H1 (cell line): ENCODE results near the gene WBP11.

Source experiments
- CTCF ChIP-seq, 3 experiments: IDR thresholded peaks; 1 replicate in 2 of 3; 2 replicates in 1 of 3; pipeline versions ENCODE4 v1.5.1 to v1.6.1; 2011; ENCODE audit warnings: low read length in 3 of 3, mild to moderate bottlenecking in 3 of 3, inconsistent platforms in 2 of 3, low read depth in 1 of 3, moderate library complexity in 1 of 3; ENCODE audit not compliant: insufficient read depth in 1 of 3; ENCODE audit errors: control extremely low read depth in 1 of 3
- KDM5A ChIP-seq: fragments of 200-600 bp; IDR thresholded peaks from 2 replicates; pipeline ENCODE4 v1.7.1; 2012; ENCODE audit warnings: mild to moderate bottlenecking, low read length, inconsistent platforms, mixed read lengths
- MAX ChIP-seq: IDR thresholded peaks from 2 replicates; pipeline ENCODE4 v1.6.1; 2012; ENCODE audit warnings: inconsistent platforms
- POLR2A ChIP-seq, 2 experiments: IDR thresholded peaks; 1 replicate in 1 of 2; 2 replicates in 1 of 2; pipeline ENCODE4 v1.6.1; 2011; ENCODE audit warnings: low read depth in 2 of 2, low read length in 2 of 2, mild to moderate bottlenecking in 2 of 2; ENCODE audit errors: control extremely low read depth in 1 of 2
- POLR2AphosphoS5 ChIP-seq: IDR thresholded peaks from 2 replicates; pipeline ENCODE4 v1.6.1; 2011; ENCODE audit warnings: low read depth, low read length
- SIN3A ChIP-seq, 2 experiments: IDR thresholded peaks in 1 of 2; conservative IDR thresholded peaks in 1 of 2; 2 replicates each; pipeline ENCODE4 v1.6.1; 2011 to 2012; ENCODE audit warnings: low read length in 2 of 2, improper control_type of control experiment in 1 of 2, low read depth in 1 of 2, mild to moderate bottlenecking in 1 of 2
- TCF12 ChIP-seq: IDR thresholded peaks from 2 replicates; pipeline ENCODE4 v1.6.1; 2011; ENCODE audit warnings: low read depth, mild to moderate bottlenecking, low read length

- TF ChIP-seq CTCF (IDR thresholded peaks at IDR 0.05; ENCODE audit: control extremely low read depth in 1 of 3, insufficient read depth in 1 of 3, low read depth in 1 of 3, low read length in 3 of 3) (no peak), POLR2AphosphoS5 (no peak), POLR2A (IDR thresholded peaks at IDR 0.05; ENCODE audit: control extremely low read depth in 1 of 2, low read depth in 2 of 2, low read length in 2 of 2) (no peak), MAX (no peak), TCF12 (no peak), SIN3A (conservative IDR thresholded peaks at IDR 0.05 in 1 of 2, IDR thresholded peaks at IDR 0.05 in 1 of 2; ENCODE audit: low read depth in 1 of 2, low read length in 2 of 2) (no peak), KDM5A (no peak)
Observed at GRCh38 chr12:14779834-14780233, 23.4 kb downstream of the WBP11 start.
